GM19238 (cell line): ENCODE data around the gene EVL.
"Not testable (repeated sequence)": the region's sequence is repeated elsewhere in the genome, so short reads cannot be mapped to it uniquely, and the experiment has no call there.

Experiments used
- DNase-seq: peaks from one replicate; pipeline ENCODE4 v3.0.0; 2011; ENCODE audit warnings: low spot score; ENCODE audit not compliant: insufficient read length

Gene EVL

DNA sequence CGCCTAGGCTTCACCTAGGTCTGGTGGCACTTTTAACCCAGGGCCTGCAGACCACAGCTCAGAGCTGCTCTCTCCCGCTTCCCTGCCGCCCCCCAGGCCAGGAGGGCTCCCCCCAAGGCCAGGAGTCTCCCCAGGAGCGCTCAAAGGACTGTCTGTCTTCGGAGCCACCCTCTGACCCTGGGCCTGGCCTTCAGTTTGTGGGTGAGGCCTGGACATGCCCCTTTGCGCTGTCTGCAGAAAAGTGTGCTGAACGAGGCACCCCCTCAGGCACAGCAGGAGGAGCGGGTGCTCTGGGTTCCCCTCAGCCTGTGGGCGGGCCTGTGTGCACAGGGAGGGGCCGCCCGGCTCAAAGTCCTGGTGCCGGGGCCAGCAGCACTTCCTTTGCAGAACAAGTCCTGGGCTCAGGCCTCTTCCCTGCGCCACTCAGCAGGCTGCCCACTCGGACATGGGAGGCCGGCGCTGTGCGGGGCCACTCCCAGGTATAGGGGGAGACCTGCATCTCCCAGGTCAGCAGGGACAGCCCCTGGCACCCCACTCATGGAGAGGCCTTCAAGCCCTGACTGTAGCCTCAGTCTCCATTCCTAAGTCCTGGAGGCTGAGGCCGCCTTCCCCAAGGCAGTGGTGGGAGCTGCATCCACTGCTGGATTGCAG lies 79.9 kb downstream of the EVL start:
- DNase-seq, result no peak

DNA sequence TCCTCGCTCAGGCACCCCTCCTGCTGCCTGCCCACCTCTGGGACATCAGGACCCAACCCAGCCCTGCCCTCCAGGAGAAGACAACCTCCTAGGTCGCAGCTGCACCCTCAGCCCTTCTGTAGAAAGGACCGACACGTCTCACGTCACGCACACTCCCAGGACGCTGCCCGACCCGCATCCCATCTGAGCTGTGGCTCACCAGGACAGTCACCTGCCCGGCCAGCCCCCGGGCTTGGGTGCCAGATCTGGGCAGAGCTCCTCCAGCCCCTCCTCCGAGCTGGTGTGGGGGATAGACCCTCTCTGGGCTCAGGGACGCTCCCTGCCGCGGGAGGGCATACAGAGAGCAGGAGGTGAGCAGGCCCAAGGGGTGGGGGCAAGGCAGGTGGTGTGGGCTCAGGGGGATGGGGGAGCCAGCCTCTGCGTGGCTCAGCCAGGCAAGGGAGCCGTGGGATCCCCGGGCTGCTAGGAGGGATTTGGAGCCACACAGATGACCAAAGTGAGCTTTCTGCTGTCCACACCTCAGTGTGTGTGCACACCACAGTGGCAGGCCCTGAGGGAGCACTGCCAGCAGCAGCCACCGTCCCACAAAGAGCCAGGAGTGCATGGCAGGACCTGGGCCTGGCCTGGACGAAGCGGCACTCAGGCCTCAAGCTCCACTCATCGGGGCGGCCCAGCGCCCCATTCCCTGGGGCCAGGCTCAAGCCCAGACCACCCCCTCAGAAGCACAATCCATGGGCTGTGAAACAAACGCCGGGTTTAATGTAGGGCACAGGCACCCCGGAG lies 80.7 kb downstream of the EVL start:
- no peak for DNase-seq

DNA sequence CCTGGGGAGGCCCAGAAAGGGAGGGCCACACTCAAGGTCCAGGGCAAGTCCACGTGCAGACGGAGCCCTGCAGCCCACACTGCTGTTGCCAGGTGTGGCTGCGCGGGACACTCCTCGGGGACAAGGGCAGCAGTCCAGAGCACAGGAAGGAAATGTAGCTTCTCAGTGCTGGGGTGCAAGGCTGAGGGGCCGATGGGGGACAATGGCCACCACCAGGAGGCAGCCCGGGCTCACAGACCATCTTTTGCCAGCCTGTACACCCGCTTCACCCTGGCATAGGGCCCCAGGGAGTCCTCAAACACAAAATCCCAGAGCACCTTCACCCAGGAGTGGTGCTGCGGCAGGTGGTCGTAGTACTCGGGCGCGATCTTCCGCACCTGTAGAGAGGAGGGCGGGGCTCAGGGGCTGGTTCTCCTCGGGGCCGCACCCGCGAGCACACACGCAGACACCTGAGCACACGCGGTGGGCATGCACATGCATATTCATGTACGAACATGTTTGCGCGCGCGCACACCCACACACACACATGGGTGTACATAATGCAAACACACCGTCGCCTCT lies 81.4 kb downstream of the EVL start:
- no peak for DNase-seq

DNA sequence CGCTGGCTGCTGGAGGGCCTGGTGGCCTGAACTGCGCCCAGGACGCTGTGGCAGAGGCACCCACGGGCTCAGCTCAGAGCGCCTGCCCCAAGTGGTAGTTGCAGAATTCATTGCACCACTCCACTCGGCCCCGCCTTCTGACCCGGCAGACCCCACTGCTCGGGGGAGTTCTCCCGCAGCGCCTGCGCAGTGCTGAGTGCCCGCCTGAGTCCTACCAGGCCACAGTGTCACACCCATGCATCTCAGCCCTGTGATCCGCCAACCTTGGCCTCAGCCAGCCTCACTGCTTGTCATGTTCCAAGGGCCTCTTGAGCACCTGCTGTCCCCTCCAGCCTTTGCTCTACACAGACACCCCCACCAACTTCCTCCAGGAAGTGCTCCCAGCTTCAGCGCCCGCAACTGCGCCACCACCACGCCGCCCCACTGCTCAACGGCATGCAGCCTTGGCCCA lies 82.0 kb downstream of the EVL start:
- no peak for DNase-seq

DNA sequence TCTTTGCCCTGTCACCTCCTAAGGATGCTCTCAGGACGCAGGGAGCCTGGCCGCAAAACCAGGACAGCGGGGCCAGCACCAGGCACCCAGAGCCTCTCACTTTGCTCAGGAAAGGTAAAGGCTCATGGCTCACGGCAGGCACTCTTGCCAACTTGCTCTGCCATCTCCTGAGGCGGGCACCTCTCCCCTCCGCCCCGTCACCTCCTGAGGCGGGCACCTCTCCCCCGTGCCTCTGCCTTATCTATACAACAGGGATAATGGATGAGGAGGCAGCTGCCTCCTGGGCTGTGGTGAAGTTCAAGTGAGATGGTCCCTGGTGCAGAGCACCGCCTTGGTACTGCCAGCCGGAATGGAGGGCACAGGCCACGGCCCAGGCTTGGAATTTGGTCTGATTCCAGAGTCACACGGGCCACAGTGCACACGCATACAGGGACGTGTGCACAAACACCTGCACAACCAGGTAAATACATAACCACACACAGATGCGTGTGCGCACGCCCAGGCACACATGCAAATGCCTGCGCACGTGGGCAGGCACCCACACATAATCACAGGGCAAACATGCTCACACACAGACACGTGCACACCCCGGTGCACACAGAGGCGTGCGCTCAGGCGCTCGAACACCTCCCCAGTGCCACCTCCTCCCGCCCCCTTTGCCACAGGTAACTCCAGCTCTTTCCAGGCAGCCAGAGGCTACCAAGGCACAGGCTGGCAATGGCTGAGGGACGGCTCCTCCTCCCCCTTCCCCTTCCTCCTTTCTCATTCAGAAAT lies 82.7 kb downstream of the EVL start:
- no peak for DNase-seq

DNA sequence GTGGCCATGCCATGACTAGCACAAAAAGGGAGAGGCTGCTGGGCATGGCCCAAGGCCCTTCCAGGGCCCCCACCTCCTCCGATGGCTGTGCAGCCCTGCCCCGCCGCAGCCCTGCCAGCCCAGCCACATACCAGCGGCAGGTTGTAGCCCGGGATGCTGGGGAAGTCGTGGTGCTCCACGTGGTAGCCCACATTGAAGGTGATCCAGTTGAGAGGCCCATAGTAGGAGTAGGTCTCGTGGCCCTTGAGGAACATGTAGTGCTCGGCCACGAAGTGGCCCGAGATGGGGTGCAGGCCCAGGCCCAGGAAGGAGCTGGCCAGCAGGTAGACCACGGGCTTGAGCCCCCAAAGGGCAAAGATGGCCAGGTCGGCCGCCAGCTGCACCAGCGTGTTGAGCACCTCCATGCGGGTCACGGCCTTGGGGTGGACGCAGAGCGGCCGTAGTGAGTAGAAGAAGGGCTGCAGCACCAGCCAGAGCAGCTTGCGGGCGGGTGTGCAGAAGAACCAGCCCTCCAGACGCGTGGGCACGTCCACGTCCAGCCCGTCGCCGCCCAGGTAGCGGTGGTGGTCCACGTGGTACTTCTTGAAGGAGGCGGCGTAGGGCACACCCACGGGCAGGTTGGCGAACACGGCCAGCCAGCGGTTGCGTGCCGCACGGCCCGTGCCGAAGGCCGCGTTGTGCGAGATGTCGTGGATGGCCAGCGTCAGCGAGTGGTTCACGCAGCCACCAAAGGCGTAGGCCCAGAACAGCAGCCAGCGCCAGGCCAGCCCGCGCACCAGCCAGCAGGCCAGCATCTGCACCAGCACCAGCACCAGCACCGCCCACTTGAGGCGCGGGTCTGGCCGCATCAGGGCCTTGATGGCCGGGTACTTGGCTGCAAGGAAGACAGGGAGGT lies 83.9 kb downstream of the EVL start:
- no peak for DNase-seq

DNA sequence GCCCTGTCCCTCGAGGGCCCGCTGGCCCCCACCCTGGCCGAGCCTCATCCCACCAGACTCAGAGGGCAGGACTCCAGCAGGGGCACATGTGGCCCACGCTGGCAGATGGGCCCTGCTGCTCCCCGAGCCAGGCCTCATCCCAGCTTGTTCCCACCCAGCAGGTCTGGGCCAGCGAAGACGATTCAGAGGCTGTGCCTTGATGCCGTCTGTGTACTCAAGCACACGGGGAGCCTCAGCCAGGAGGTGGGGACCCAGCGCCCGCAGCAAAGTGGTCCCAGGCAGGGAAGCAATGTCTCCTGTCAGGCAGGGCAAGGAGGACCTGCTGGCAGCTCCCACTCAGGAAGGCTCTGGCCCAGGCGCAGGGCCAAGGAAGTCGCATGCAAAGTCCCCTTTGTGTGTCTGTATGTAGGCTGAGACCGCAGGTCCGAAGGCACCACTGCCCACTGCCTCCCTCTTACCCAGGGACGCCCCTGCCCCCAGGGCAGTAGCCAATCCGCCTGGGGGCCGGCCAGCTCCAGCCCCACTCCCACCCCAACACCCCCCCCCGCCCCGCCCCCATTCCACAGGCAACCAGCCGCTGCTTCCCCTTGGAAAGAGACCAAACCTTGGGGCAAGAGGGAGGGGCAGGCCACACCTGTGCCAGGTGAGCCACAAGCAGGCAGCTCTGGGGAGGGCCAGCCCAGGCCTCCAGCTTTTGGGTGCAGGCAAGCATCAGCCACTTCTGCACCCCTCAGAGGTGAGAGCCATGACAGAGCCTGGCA lies 84.8 kb downstream of the EVL start:
- no peak for DNase-seq

DNA sequence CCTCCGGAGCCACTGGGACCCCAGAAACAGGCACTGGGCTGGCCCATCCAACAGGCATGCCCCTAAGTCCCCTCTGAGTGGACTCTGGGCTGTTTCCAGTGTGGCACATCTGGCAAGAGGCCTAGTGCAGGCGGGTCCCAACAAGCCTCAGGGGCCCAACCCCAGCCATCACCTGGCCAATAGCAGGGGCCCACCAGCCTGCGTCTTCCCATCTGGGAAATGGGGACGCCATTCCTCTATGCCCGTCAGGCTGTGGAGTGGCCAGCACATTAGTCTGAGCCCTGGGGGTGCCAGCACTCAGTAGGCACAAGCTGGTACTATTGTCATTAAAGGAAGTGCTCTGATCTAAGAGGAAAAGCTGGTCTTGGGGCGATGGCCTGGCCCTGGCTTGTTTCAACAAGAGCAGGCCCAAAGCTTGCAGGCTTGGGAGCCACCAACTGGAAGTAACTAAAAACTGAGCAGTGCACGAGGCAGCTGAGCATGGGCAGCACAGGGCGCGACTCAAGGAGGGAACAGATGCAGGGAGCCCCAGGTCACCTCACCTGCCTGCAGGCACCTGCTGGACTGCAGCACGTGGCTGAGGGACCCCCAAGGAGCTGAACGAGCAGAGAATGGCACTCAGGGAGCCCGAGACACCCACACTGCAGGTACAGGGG lies 85.8 kb downstream of the EVL start:
- no peak for DNase-seq

DNA sequence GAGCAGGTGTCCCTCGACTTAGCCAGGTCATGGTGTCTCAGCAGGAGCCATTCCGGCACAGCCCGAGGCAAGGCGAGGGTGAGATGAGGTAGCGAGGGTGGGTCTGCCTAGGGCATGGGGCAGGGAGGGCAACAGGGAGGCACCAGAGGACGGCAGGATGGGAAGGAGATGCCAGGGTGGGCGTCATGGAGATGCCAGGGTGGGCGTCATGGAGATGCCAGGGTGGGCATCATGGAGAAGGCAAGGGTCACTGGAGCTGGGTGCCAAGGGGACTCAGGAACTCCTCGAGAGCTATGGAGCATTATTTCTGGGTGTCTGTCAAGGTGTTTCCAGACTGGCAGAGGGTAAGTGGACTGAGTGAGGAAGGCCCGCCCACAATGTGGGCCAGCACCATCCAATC lies 86.9 kb downstream of the EVL start:
- DNase-seq, result no peak

DNA sequence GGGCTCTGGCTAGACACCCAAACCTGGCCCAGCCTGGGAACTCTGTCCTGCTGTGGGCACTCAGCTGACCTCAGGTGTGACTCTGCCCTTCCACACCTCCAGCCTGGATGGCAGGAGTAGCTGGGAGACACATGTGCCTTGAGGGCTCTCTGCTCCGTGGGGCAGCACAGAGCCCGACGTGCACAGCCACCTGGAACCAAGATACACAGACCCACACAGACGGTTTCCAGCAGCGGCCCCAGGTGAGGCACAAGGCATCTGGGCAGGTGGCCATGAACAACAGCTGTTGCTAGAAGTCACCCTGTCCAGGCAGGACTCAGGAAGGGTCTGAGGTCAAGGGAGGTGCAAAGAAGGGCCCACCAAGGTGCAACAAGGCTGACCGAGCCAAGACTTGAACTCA lies 88.3 kb downstream of the EVL start:
- DNase-seq, result no peak

DNA sequence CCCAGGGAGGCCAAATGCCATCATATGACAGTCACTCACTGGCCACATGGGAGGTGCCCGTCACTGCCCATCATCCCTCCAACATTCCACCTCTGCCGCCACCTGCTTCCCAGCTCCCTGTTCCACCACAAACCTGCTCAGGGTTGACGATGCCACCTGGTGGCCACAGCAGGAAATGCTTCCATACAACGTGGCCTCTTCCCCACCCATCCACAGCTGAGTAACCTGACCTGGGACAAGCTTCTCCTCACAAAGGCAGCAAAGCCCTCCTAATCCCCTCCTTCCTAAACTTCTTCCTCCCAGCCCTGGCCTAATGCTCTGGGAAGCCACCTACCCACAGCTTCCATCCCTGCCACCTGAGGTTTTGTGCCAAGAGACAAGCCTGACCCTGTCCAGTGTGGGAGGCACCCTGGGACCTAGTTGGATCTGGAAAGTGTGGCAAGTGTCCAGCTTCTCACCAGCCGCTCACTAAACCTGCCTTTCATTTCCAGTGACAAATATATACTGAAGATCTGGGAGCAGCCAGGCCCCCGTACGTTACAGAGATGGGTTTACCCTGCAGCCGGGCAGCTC lies 89.9 kb downstream of the EVL start:
- no peak for DNase-seq

DNA sequence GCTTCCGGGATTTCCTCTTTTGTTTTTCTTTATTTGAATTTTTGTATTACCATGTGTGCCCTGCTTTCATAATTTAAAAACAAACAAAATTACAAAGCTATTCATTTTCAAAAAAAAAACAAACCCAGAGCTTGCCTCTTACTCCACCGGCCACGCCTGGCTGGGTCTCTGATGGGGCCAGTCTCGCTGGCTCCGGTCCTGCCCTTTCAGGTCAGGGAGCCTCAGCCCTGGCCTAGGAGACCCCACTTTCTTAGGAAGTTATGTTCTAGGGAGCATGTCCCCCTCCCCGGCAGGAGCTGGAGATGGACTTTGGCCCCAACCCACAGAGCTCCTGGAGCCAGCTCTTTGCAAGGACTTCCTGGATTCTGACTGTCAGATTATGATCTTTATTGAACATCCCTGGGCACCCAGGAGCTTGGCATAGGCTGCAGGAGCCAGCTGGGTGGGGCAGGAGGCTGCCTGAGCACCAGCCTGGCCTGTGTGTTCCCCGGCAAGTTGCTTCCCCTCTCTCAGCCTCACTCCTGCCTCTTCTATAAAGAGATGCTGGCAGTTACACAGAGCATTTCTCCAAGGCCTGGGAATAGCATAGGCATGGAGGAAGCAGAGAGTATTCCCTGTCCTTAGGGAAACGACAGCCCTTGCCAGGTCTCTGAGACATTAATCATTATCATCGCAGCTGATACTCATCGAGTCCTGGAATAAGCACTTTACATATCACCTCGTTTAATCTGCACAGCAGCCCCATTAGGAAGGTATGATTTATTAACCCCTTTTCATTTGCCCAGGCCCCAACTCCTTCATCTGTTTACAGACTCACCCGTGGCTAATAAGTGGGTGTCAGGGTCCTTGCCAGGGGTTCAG lies 90.8 kb downstream of the EVL start:
- no peak for DNase-seq

DNA sequence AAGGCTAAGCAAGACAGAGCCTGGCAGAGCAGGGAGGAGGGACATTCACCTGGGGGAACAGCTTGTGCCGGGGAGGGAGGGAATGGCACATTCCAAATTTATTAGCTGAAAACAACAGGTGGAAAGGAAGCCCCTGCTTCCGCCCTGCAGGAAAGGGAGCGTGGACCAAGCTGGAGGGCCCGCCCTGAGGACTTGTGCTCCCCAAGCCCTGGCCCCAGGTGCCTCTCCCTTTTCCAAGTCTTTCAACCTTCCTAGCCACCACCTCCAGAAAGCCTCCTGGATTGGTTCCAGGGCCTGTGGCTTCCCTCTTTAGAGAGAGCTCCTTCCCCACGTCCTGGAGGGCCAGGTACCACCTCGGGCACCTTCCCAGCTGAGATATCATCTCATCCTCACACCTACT lies 91.6 kb downstream of the EVL start:
- no peak for DNase-seq

DNA sequence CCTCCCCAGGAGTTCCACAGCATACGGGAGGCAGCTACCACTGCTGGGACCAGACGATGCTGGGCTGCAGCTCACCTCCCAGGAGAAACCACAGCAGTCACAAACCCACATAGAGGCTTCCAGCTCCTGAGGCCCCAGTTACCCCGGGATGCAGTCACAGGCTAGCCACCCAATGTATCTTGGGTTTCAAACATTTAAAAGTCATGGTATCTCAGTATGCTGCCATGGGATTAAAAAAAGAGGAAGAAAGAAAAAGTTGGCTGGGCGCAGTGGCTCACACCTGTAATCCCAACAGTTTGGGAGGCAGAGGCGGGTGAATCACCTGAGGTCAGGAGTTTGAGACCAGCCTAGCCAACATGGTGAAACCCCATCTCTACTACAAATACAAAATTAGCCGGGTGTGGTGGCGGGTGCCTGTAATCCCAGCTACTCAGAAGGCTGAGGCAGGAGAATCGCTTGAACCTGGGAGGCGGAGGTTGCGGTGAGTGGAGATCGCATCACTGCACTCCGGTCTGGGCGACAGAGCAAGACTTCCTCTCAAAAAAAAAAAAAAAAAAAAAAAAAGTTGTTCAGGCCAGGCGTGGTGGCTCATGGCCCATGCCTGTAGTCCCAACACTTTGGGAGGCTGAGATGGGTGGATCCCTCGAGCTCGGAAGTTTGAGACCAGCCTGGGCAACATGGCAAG lies 92.5 kb downstream of the EVL start:
- not testable (repeated sequence) for DNase-seq

DNA sequence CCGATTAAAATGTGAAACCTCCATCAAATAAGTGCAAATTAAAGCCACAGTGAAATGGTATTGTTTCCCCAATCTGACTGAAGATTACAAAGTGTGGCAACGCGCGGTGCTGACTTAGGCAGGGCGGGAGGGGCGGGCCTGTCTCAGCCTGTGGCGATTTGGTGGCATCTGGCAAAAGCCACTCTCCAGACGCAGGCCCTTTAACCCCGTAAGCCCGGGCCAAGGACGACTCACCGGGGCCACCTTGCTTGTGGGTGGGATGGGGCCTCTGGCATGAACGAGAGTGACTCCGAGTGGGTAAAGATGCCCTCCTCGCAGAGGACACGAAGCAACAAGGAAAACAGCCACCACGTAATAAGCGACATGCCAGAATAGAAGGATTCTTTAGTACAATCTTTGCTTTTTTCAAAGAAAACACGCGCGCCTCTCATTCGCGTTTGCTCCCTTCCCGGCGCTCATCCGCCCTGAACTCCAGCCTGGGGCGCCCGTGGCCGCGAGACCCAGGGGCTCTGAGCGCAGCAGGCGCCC lies 93.4 kb downstream of the EVL start:
- DNase-seq, result no peak

DNA sequence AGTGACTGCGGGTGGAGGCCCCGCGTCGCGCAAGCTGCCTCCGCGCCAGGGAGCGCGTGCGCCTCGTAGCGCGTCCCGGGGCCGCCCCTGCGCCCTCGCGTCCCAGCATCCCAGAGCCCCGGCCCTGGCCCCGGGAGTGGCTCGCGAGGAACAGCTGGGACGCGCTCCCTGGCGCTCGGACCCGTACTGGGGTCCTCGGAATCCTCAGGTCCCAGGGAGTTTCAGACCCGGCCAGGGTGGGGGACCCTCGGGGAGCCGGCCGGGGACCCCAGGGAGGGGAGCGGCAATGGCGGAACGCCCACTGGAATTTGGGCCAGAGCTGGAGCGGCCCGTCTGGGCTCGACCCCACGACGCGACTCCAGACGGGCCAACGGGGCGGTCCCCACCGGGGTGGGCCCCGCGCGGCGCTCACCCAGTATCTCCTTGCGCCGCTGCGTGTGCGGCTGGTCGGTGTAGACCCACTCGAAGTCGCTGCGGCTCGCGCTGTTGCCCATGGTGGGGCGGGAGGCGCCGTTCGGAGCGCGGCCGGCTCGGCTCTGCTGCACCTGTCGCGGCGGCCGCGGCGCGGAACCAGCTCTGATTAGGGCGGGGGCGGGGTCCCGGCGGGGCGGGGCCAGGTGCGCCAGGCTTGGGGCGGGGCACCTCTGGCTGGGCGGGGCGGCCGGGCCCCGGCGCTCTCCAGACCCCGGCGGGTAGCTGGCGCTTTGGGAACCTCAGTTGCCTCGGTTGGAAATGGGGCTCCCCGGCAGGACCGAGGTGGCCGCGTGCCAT lies 94.1 kb downstream of the EVL start, which contains the start of gene DEGS2:
TSS of gene DEGS2 (minus strand) at position 552 of the 771 bp plus-strand sequence. CDS start at position 494, 58 bp downstream.
- DNase-seq, result peak; percentile 66
